ENCODE data around the gene USP53.

GRCh38 chr4:119165767-119166166 is 46.7 kb upstream of the USP53 start:
- TF ChIP-seq CTCF (IDR thresholded peaks at IDR 0.05), result no peak
- no peak for TF ChIP-seq POLR2A (IDR thresholded peaks at IDR 0.05)
- TF ChIP-seq POLR2AphosphoS5 (IDR thresholded peaks at IDR 0.05), result no peak
